ENCODE measurements around the gene GCK. TPM values are rescaled to one million over a fixed set of nuclear protein-coding genes. Genes with fewer than 3 reads are reported as not detected.

The GCK gene
- total and polyA plus RNA-seq, 2 donors (not counting 1 experiment from before 2014, with no cell fraction given), result 0.22 to 0.24 TPM

DNA sequence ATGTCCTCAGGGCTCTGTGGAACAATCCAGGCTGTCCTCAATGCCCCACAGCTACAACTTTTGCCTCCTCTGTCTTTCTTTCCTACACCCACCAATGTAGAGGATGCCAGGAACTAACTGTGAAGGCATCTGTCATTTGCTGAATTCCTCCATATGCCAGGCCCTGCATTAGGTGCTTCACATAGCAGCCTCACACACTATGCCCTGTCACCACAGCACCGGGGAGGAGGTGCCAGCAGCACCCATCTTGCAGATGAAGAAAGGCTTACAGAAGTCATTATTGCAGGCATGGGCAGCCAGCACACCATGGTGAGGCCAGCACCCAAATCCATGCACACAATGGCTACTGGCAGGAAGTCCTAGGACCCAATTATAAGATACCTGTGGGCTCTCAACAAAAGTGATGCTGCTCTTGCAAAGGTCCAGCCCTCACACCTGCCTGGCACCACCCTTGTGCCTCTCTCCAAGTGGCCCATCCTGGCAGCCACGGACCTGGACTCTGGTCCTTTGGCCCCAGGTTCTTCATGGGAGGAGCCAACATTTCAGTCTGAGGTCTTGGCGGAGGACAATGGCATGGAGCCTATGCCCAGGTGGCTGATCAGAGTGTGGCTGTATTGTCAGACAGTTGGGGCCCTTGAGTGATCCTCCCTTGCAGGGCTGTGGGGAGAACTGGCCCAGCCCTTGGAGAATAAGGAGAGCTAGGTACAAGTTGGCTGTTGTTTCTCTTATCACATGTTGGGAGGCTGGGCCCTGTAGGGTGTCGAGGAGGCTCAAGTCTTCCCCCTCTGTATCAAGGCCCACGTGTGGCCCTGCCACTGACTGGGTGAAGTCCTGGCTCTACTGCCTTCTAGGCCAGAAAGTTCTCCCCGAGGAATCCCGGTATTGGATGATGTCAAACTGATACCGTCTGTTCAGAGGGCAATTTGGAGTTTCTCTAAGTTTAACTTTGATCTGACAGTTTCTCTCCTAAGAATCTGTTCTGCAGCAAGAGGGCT, 33.8 kb downstream of the GCK start:
- Histone ChIP-seq H3K36me3 (replicated peaks in 1 of 2; ENCODE audit: control extremely low read depth in 1 of 2, control insufficient read depth in 1 of 2, extremely low read depth in 1 of 2, insufficient read depth in 2 of 2, low read length in 1 of 2) (no peaks in the 10 kb centered on the region), H3K9me3 (ENCODE audit: control extremely low read depth in 1 of 3, control insufficient read depth in 2 of 3, insufficient read depth in 1 of 3, low read length in 2 of 3) (no peaks in the 10 kb centered on the region), H3K4me3 (ENCODE audit: control extremely low read depth in 1 of 5, extremely low read depth in 1 of 5, insufficient read depth in 1 of 5, low read depth in 2 of 5, low read length in 4 of 5) (no peak overlapping the region), H3K4me2 (replicated peaks; ENCODE audit: low read depth, low read length, poor library complexity, severe bottlenecking) (no peak overlapping the region), H3K4me1 (ENCODE audit: control insufficient read depth in 2 of 2, insufficient read depth in 2 of 2, low read length in 2 of 2) (peaks cover 0 to 4% of the 10 kb centered on the region in 2 donors), H3K9ac (ENCODE audit: low read length) (no peak overlapping the region), H4K20me1 (ENCODE audit: control insufficient read depth, insufficient read depth, low read length, poor library complexity, severe bottlenecking) (no peaks in the 10 kb centered on the region), H3K27ac (ENCODE audit: low read length in 2 of 2) (no peak overlapping the region), H3K27me3 (replicated peaks in 1 of 4; ENCODE audit: control extremely low read depth in 1 of 4, control insufficient read depth in 3 of 4, insufficient read depth in 4 of 4, low read length in 3 of 4) (no peaks in the 10 kb centered on the region), H3K79me2 (ENCODE audit: control insufficient read depth, insufficient read depth, low read length) (no peaks in the 10 kb centered on the region), H2AFZ (ENCODE audit: insufficient read depth, low read depth, low read length, poor library complexity, severe bottlenecking) (no peak overlapping the region)
- ChIA-PET POLR2A (no interaction called here), CTCF (no interaction called here)
- ATAC-seq (ENCODE audit: low read depth), result no peak
- 96% methylated on average over 8 of the region's 8 CpGs for WGBS (ENCODE audit: insufficient coverage)
- TF ChIP-seq, protein P1, sequence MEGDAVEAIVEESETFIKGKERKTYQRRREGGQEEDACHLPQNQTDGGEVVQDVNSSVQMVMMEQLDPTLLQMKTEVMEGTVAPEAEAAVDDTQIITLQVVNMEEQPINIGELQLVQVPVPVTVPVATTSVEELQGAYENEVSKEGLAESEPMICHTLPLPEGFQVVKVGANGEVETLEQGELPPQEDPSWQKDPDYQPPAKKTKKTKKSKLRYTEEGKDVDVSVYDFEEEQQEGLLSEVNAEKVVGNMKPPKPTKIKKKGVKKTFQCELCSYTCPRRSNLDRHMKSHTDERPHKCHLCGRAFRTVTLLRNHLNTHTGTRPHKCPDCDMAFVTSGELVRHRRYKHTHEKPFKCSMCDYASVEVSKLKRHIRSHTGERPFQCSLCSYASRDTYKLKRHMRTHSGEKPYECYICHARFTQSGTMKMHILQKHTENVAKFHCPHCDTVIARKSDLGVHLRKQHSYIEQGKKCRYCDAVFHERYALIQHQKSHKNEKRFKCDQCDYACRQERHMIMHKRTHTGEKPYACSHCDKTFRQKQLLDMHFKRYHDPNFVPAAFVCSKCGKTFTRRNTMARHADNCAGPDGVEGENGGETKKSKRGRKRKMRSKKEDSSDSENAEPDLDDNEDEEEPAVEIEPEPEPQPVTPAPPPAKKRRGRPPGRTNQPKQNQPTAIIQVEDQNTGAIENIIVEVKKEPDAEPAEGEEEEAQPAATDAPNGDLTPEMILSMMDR (IDR thresholded peaks at IDR 0.05), result no peak
- TF ChIP-seq EZH2 (IDR thresholded peaks at IDR 0.05; ENCODE audit: borderline replicate concordance, insufficient read depth, low read depth, low read length, poor library complexity, severe bottlenecking), result no peak
- intact Hi-C loops (cut with micrococcal nuclease), result no loop called here
- no peaks in the 10 kb centered on the region for H3K27me3 Mint-ChIP-seq
- DNase-seq, result no peak
- no peak overlapping the region for H3K4me3 Mint-ChIP-seq
- H3K4me1 Mint-ChIP-seq, result peaks cover 3% of the 10 kb centered on the region
- no peaks in the 10 kb centered on the region for H3K9me3 Mint-ChIP-seq (ENCODE audit: insufficient read depth)
- no peak overlapping the region for H3K27ac Mint-ChIP-seq

DNA sequence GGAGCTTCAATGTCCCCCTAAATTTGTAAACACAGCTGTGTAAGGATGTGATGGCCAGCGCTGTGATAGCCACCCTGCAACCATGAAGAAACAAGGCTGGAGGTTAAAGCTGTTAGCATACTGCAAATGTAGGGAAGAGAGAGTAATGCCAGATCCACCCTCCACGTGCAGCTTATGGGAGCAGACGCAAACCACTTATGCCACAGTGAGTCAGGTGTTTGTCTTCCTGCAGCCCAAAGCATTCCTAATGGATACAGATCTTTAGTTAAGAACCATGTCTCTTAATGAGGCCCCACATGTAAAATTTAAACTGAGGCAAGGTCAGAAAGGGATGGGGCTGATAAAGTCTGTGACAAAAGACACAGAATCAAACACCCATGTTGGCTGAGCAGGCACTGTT, 34.5 kb downstream of the GCK start:
- no peak overlapping the region for H3K9ac ChIP-seq (ENCODE audit: low read length)
- intact Hi-C loops (cut with micrococcal nuclease), result no loop called here
- peaks cover 7% of the 10 kb centered on the region for H3K4me1 Mint-ChIP-seq
- POLR2A ChIA-PET, result no interaction called here
- no peaks in the 10 kb centered on the region for H4K20me1 ChIP-seq (ENCODE audit: control insufficient read depth, insufficient read depth, low read length, poor library complexity, severe bottlenecking)
- no peak for DNase-seq
- H3K27me3 Mint-ChIP-seq, result no peaks in the 10 kb centered on the region
- H3K4me3 ChIP-seq (ENCODE audit: control extremely low read depth in 1 of 5, extremely low read depth in 1 of 5, insufficient read depth in 1 of 5, low read depth in 2 of 5, low read length in 4 of 5), result no peak overlapping the region
- H3K27me3 ChIP-seq (replicated peaks in 1 of 4; ENCODE audit: control extremely low read depth in 1 of 4, control insufficient read depth in 3 of 4, insufficient read depth in 4 of 4, low read length in 3 of 4), result no peaks in the 10 kb centered on the region
- 75% methylated on average over 2 of the region's 3 CpGs for WGBS (ENCODE audit: insufficient coverage)
- H3K9me3 ChIP-seq (ENCODE audit: control extremely low read depth in 1 of 3, control insufficient read depth in 2 of 3, insufficient read depth in 1 of 3, low read length in 2 of 3), result no peaks in the 10 kb centered on the region
- no peak for ATAC-seq (ENCODE audit: low read depth)
- H3K27ac ChIP-seq (ENCODE audit: low read length in 2 of 2), result no peak overlapping the region
- no peak overlapping the region for H3K4me3 Mint-ChIP-seq
- H3K4me2 ChIP-seq (replicated peaks; ENCODE audit: low read depth, low read length, poor library complexity, severe bottlenecking), result no peak overlapping the region
- H3K9me3 Mint-ChIP-seq (ENCODE audit: insufficient read depth), result no peaks in the 10 kb centered on the region
- H3K79me2 ChIP-seq (ENCODE audit: control insufficient read depth, insufficient read depth, low read length), result no peaks in the 10 kb centered on the region
- no peak overlapping the region for H2AFZ ChIP-seq (ENCODE audit: insufficient read depth, low read depth, low read length, poor library complexity, severe bottlenecking)
- TF ChIP-seq EZH2 (IDR thresholded peaks at IDR 0.05; ENCODE audit: borderline replicate concordance, insufficient read depth, low read depth, low read length, poor library complexity, severe bottlenecking), result no peak
- TF ChIP-seq, protein P1 (IDR thresholded peaks at IDR 0.05), result no peak
- H3K27ac Mint-ChIP-seq, result no peak overlapping the region
- no peaks in the 10 kb centered on the region for H3K36me3 ChIP-seq (replicated peaks in 1 of 2; ENCODE audit: control extremely low read depth in 1 of 2, control insufficient read depth in 1 of 2, extremely low read depth in 1 of 2, insufficient read depth in 2 of 2, low read length in 1 of 2)
- H3K4me1 ChIP-seq (ENCODE audit: control insufficient read depth in 2 of 2, insufficient read depth in 2 of 2, low read length in 2 of 2), result peaks cover 0 to 11% of the 10 kb centered on the region in 2 donors
- CTCF ChIA-PET, result no interaction called here
